HepG2 (cell line): Measurements from ENCODE around the gene CAMK1D. TPM values are rescaled to one million over a fixed set of nuclear protein-coding genes. Genes with fewer than 3 reads are reported as not detected.
A peak's percentile ranks its signal among the peaks of the same experiment; 100 is the strongest.

Source experiments
- DNMT3B ChIP-seq: conservative IDR thresholded peaks from 2 replicates; pipeline ENCODE4 v1.6.1; 2016; ENCODE audit warnings: missing biosample characterization, control low read depth
- EHMT2 ChIP-seq: fragments of 200-600 bp; sonication (generic); IDR thresholded peaks from 2 replicates; pipeline ENCODE4 v1.7.0; 2017; ENCODE audit warnings: antibody characterized with exemption, low read depth, low read length, borderline replicate concordance
- HDAC6 ChIP-seq: fragments of 200-600 bp; sonication (generic); IDR thresholded peaks from 2 replicates; pipeline ENCODE4 v1.7.0; 2017; ENCODE audit warnings: mild to moderate bottlenecking, antibody characterized with exemption, low read length, low read depth
- HNRNPL ChIP-seq: fragments of 200-400 bp; formaldehyde crosslinking; IDR thresholded peaks from 2 replicates; pipeline ENCODE4 v1.6.1; 2017; ENCODE audit warnings: mild to moderate bottlenecking, low read depth, low read length
- KAT2B ChIP-seq: fragments of 150-350 bp; IDR thresholded peaks from 2 replicates; pipeline ENCODE4 v1.6.1; 2014; ENCODE audit warnings: low read depth, low read length, borderline replicate concordance
- LCORL ChIP-seq, 2 experiments: fragments of 450-650 bp in 1 of 2; sonication (generic) in 1 of 2; formaldehyde crosslinking in 1 of 2; IDR thresholded peaks; 2 replicates each; pipeline versions ENCODE4 v1.5.0 to v1.6.1; 2017 to 2020; ENCODE audit warnings: antibody characterized with exemption in 1 of 2, missing genetic modification reagents in 1 of 2
- NCOA1 ChIP-seq: sonication (generic); formaldehyde crosslinking; IDR thresholded peaks from 2 replicates; pipeline ENCODE4 v1.9.0; 2021; ENCODE audit warnings: missing genetic modification reagents
- NCOA5 ChIP-seq: sonication (generic); formaldehyde crosslinking; IDR thresholded peaks from 2 replicates; pipeline ENCODE4 v1.4.0; 2020; ENCODE audit warnings: missing genetic modification reagents
- PRMT3 ChIP-seq: sonication (generic); formaldehyde crosslinking; IDR thresholded peaks from 2 replicates; pipeline ENCODE4 v1.8.1; 2022; ENCODE audit warnings: low read depth, mild to moderate bottlenecking, moderate library complexity, missing genetic modification reagents, borderline replicate concordance
- RAD51 ChIP-seq: fragments of 450-650 bp; IDR thresholded peaks from 2 replicates; pipeline ENCODE4 v1.6.1; 2016; ENCODE audit warnings: borderline replicate concordance
- SUZ12 ChIP-seq: fragments of 150-350 bp; IDR thresholded peaks from 2 replicates; pipeline ENCODE4 v1.6.1; 2014; ENCODE audit warnings: low read depth, low read length
- TOPORS ChIP-seq: sonication (generic); formaldehyde crosslinking; IDR thresholded peaks from 2 replicates; pipeline ENCODE4 v1.8.0; 2023; ENCODE audit warnings: mild to moderate bottlenecking, missing genetic modification reagents
- U2AF2 ChIP-seq: fragments of 200-400 bp; formaldehyde crosslinking; IDR thresholded peaks from 2 replicates; pipeline ENCODE4 v1.6.1; 2017; ENCODE audit warnings: low read depth, mild to moderate bottlenecking, low read length
- ZFYVE20 ChIP-seq: sonication (generic); formaldehyde crosslinking; IDR thresholded peaks from 2 replicates; pipeline ENCODE4 v1.8.0; 2023; ENCODE audit warnings: low read depth, mild to moderate bottlenecking, moderate library complexity, missing genetic modification reagents, borderline replicate concordance
- ZMYM2 ChIP-seq: sonication (generic); formaldehyde crosslinking; IDR thresholded peaks from 2 replicates; pipeline ENCODE4 v1.8.0; 2022; ENCODE audit warnings: mild to moderate bottlenecking, missing genetic modification reagents
- ZNF326 ChIP-seq: sonication (generic); formaldehyde crosslinking; IDR thresholded peaks from 2 replicates; pipeline ENCODE4 v1.4.0; 2020; ENCODE audit warnings: missing genetic modification reagents, borderline replicate concordance
- polyA plus RNA-seq, 8 experiments: library from polyadenylated mRNA; depleted of rRNA in 3 of 8; stranded (reverse) in 7 of 8; unstranded in 1 of 8; fragments of >200 nt; fragmentation: Illumina TruSeq in 4 of 8; extraction: Trizol in 4 of 8; gene quantifications; 2 replicates each; pipeline versions ENCODE4 v1.2.1 to v1.2.3, GENCODE V29; 2011 to 2016; ENCODE audit warnings: low read depth in 4 of 8, missing spikeins in 1 of 8, mixed read lengths in 1 of 8; ENCODE audit not compliant: insufficient read depth in 1 of 8
- total RNA-seq, 5 experiments: library from RNA; depleted of rRNA; stranded (reverse); fragments of >200 nt; fragmentation: Illumina TruSeq; extraction: Trizol; gene quantifications; 2 replicates each; pipeline ENCODE4 v1.2.3, GENCODE V29; 2016; ENCODE audit warnings: low read depth in 1 of 5
- TF ChIP-seq, protein P1 (sequence below): sonication (generic); formaldehyde crosslinking; IDR thresholded peaks from 2 replicates; pipeline ENCODE4 v1.8.1; 2023; ENCODE audit warnings: mild to moderate bottlenecking, moderate library complexity, missing genetic modification reagents
- TF ChIP-seq, protein P2 (sequence below): sonication (generic); formaldehyde crosslinking; IDR thresholded peaks from 2 replicates; pipeline ENCODE4 v1.4.0; 2020; ENCODE audit warnings: mild to moderate bottlenecking, missing genetic modification reagents
- TF ChIP-seq, protein P3 (sequence below): IDR thresholded peaks from 2 replicates; pipeline ENCODE4 v1.6.1; 2016; ENCODE audit warnings: low read depth, control low read depth

CAMK1D gene
- total and polyA plus RNA-seq, 2 of the 13 experiments (the other 11 are each of a cell fraction or from before 2014, with no cell fraction given), result under 0.01 TPM; not detected in 1

DNA sequence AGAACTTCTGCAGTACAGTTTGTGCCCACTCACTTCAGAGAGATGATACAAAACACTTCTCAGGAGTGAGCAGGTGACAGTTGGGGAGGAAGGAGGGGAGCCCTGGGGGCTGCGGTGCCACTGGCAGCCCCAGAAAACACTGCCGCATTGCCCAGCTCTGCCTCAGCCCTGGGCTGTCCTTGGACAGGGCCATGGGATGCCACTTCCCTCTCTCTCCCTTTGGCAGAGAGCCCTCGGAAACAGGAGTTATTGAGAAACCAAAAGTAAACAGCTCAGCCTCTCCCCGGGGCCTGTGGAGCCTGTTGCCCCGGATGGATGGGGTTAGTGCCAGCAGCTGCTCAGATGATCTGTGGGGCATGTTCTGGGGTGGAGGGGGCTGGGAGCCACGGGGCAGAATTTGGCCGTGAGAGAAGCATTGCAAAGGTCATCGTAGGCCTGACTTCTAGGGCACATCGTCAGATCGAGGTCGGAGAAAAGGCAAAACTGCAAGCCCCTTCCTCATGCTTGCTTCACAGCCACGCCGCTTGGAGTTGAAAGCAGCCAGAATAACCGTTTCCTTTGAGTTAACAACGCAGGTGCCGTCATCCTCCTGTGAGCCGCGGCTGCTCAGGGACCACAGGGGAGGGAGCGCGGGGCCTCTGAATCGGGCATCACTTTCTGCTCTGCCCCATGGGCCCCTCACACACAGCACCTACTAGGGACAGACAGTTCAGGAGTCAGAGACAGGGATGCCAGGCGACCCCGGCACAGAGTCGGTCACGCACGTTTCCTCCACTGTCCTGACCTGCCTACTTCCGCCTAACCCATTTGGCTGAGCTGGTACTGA lies 256.4 kb downstream of the CAMK1D start (continued):
- no peak for TF ChIP-seq PRMT3 (CRISPR knock-in tag)
- TF ChIP-seq SUZ12, result no peak
- TF ChIP-seq KAT2B, result no peak
- no peak for TF ChIP-seq NCOA5 (CRISPR knock-in tag)
- TF ChIP-seq DNMT3B (CRISPR knock-in tag), result no peak
- TF ChIP-seq NCOA1, result no peak
- no peak for TF ChIP-seq HDAC6
- no peak for TF ChIP-seq ZNF326 (CRISPR knock-in tag)
- TF ChIP-seq ZFYVE20 (CRISPR knock-in tag), result no peak
- TF ChIP-seq, protein P1, sequence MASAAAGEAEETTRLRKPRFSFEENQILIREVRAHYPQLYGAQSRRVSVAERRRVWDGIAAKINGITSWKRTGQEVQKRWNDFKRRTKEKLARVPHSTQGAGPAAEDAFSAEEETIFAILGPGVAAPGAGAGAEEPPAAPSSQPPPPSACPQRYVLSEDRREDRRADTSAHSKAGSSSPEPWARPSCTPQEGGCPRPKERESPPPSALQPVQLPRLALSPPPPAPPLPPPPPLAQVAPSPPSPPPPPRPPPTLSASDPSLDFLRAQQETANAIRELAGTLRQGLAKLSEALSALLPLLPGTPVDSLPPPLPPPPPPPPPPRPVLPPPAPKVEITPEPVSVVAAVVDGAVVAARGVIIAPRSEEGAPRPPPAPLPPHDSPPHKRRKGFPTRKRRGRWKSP (CRISPR knock-in tag), result no peak
- TF ChIP-seq RAD51, result no peak
- TF ChIP-seq, protein P2, sequence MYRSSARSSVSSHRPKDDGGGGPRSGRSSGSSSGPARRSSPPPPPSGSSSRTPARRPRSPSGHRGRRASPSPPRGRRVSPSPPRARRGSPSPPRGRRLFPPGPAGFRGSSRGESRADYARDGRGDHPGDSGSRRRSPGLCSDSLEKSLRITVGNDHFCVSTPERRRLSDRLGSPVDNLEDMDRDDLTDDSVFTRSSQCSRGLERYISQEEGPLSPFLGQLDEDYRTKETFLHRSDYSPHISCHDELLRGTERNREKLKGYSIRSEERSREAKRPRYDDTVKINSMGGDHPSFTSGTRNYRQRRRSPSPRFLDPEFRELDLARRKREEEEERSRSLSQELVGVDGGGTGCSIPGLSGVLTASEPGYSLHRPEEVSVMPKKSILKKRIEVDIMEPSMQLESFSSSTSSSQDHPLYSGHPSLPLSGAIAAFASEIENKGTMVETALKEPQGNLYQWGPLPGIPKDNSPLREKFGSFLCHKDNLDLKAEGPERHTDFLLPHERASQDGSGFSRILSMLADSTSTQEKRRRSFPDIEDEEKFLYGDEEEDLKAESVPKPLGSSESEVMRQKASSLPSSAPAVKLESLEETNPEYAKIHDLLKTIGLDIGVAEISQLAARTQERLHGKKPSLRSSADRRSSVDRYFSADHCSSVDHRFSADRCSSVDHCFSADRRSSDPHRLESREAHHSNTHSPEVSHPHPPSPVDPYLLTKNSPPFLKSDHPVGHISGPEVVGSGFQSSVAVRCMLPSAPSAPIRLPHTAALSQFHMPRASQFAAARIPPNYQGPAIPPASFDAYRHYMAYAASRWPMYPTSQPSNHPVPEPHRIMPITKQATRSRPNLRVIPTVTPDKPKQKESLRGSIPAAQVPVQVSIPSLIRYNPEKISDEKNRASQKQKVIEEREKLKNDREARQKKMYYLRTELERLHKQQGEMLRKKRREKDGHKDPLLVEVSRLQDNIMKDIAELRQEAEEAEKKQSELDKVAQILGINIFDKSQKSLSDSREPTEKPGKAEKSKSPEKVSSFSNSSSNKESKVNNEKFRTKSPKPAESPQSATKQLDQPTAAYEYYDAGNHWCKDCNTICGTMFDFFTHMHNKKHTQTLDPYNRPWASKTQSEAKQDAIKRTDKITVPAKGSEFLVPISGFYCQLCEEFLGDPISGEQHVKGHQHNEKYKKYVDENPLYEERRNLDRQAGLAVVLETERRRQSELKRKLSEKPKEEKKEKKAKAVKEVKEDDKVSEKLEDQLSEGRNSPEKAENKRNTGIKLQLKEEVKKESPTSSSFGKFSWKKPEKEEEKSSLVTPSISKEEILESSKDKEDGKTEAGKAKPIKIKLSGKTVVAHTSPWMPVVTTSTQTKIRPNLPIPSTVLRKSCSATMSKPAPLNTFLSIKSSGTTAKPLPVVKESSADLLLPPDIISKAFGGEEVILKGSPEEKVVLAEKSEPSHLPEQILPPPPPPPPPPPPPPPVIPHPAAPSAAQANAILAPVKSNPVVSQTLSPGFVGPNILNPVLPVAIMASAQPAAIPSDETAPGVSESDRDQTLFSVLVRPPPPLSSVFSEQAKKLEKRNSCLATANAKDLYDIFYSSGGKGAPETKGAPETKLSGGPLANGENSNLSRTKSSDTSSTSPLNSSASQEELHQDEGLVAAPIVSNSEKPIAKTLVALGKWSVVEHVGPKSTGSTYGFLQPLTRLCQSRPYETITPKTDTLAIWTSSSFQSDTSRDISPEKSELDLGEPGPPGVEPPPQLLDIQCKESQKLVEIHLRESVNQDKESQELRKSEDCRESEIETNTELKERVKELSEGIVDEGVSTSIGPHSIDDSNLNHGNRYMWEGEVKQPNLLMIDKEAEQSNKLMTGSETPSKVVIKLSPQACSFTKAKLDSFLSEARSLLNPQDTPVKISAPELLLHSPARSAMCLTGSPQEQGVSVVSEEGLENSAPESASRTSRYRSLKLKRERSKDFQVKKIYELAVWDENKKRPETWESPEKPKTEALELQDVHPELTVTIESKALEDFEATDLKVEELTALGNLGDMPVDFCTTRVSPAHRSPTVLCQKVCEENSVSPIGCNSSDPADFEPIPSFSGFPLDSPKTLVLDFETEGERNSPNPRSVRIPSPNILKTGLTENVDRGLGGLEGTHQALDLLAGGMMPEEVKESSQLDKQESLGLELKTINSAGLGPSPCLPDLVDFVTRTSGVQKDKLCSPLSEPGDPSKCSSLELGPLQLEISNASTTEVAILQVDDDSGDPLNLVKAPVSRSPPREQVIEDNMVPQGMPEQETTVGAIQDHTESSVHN (CRISPR knock-in tag), result no peak
- TF ChIP-seq EHMT2, result no peak
- TF ChIP-seq TOPORS (CRISPR knock-in tag), result no peak
- TF ChIP-seq, protein P3, sequence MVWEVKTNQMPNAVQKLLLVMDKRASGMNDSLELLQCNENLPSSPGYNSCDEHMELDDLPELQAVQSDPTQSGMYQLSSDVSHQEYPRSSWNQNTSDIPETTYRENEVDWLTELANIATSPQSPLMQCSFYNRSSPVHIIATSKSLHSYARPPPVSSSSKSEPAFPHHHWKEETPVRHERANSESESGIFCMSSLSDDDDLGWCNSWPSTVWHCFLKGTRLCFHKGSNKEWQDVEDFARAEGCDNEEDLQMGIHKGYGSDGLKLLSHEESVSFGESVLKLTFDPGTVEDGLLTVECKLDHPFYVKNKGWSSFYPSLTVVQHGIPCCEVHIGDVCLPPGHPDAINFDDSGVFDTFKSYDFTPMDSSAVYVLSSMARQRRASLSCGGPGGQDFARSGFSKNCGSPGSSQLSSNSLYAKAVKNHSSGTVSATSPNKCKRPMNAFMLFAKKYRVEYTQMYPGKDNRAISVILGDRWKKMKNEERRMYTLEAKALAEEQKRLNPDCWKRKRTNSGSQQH (CRISPR knock-in tag), result no peak
- TF ChIP-seq LCORL (IDR thresholded peaks at IDR 0.05), result no peak
- TF ChIP-seq LCORL (CRISPR knock-in tag; IDR thresholded peaks at IDR 0.05), result peak; percentile 91
- TF ChIP-seq U2AF2, result no peak
- no peak for TF ChIP-seq ZMYM2 (CRISPR knock-in tag)
- 0 out of 2 replicates have a peak, but pooled peaks have one; percentile 66 for TF ChIP-seq HNRNPL
